Measurements from ENCODE around the gene KRT78. TPM values are rescaled to one million over a fixed set of nuclear protein-coding genes. Genes with fewer than 3 reads are reported as not detected.

KRT78 gene
- total RNA-seq, 2 experiments from 2014 or later: not detected

- ATAC-seq (ENCODE audit: poor library complexity): no peak
- CTCF ChIA-PET: no interaction called here
These were observed 10.8 kb downstream of the KRT78 start for GRCh38 chr12:52837781-52838608.

GRCh38 chr12:52837413-52837741 is 11.4 kb downstream of the KRT78 start:
- no peaks in the 10 kb centered on the region for H3K36me3 ChIP-seq (ENCODE audit: insufficient read depth, low read length)
- H3K9me3 ChIP-seq (ENCODE audit: control insufficient read depth in 1 of 2, insufficient read depth in 1 of 2, low read length in 2 of 2): no peaks in the 10 kb centered on the region
- H3K4me3 ChIP-seq (ENCODE audit: low read length): no peak overlapping the region
- Mint-ChIP-seq H3K4me1 (ENCODE audit: low read depth) (peaks cover 22% of the 10 kb centered on the region), H3K9me3 (no peaks in the 10 kb centered on the region), H3K27me3 (peaks cover 9% of the 10 kb centered on the region), H3K4me3 (no peak overlapping the region), H3K36me3 (ENCODE audit: low read depth) (no peaks in the 10 kb centered on the region), H3K27ac (peak overlapping the region; percentile 55)
- no peak overlapping the region for H3K27ac ChIP-seq (ENCODE audit: low read depth in 1 of 2, low read length in 2 of 2)
- CTCF ChIA-PET: no interaction called here
- POLR2A ChIA-PET: no interaction called here
- H3K4me1 ChIP-seq (ENCODE audit: insufficient read depth, low read length): peaks cover 8% of the 10 kb centered on the region
- no peak for ATAC-seq (ENCODE audit: poor library complexity)
- no peak for DNase-seq
- H3K27me3 ChIP-seq (ENCODE audit: control insufficient read depth in 1 of 2, insufficient read depth in 2 of 2, low read length in 2 of 2): no peaks in the 10 kb centered on the region
- intact Hi-C loops (cut with DNase I, micrococcal nuclease): no loop called here
- TF ChIP-seq CTCF (IDR thresholded peaks at IDR 0.05): no peak

More at GRCh38 chr12:52837781-52838608, 10.8 kb downstream of the KRT78 start:
- H3K4me1 ChIP-seq (ENCODE audit: insufficient read depth, low read length): peaks cover 8% of the 10 kb centered on the region
- no peaks in the 10 kb centered on the region for H3K27me3 ChIP-seq (ENCODE audit: control insufficient read depth in 1 of 2, insufficient read depth in 2 of 2, low read length in 2 of 2)
- no peak overlapping the region for H3K4me3 Mint-ChIP-seq
- H3K4me1 Mint-ChIP-seq (ENCODE audit: low read depth): peaks cover 23% of the 10 kb centered on the region
- intact Hi-C loops (cut with DNase I, micrococcal nuclease): no loop called here
- TF ChIP-seq CTCF (IDR thresholded peaks at IDR 0.05): no peak
- H3K36me3 Mint-ChIP-seq (ENCODE audit: low read depth): no peaks in the 10 kb centered on the region
- DNase-seq: no peak
- no peak overlapping the region for H3K27ac ChIP-seq (ENCODE audit: low read depth in 1 of 2, low read length in 2 of 2)
- H3K9me3 Mint-ChIP-seq: no peaks in the 10 kb centered on the region
- no peak overlapping the region for H3K27ac Mint-ChIP-seq
- H3K4me3 ChIP-seq (ENCODE audit: low read length): no peak overlapping the region
- POLR2A ChIA-PET: no interaction called here
- peaks cover 9% of the 10 kb centered on the region for H3K27me3 Mint-ChIP-seq
- no peaks in the 10 kb centered on the region for H3K36me3 ChIP-seq (ENCODE audit: insufficient read depth, low read length)
- no peaks in the 10 kb centered on the region for H3K9me3 ChIP-seq (ENCODE audit: control insufficient read depth in 1 of 2, insufficient read depth in 1 of 2, low read length in 2 of 2)

- ATAC-seq (ENCODE audit: poor library complexity) (no peak), DNase-seq (no peak)
- ChIA-PET CTCF (no interaction called here), POLR2A (no interaction called here)
- H3K9me3 Mint-ChIP-seq: no peaks in the 10 kb centered on the region
- peak overlapping the region; percentile 55 for H3K27ac Mint-ChIP-seq
- no peaks in the 10 kb centered on the region for H3K9me3 ChIP-seq (ENCODE audit: control insufficient read depth in 1 of 2, insufficient read depth in 1 of 2, low read length in 2 of 2)
- H3K36me3 ChIP-seq (ENCODE audit: insufficient read depth, low read length): no peaks in the 10 kb centered on the region
- H3K27me3 ChIP-seq (ENCODE audit: control insufficient read depth in 1 of 2, insufficient read depth in 2 of 2, low read length in 2 of 2): no peaks in the 10 kb centered on the region
- no peak overlapping the region for H3K4me3 Mint-ChIP-seq
- H3K4me1 ChIP-seq (ENCODE audit: insufficient read depth, low read length): peaks cover 8% of the 10 kb centered on the region
- intact Hi-C loops (cut with DNase I, micrococcal nuclease): no loop called here
- no peak for TF ChIP-seq CTCF (IDR thresholded peaks at IDR 0.05)
- H3K36me3 Mint-ChIP-seq (ENCODE audit: low read depth): no peaks in the 10 kb centered on the region
- no peak overlapping the region for H3K27ac ChIP-seq (ENCODE audit: low read depth in 1 of 2, low read length in 2 of 2)
- peaks cover 9% of the 10 kb centered on the region for H3K27me3 Mint-ChIP-seq
- H3K4me3 ChIP-seq (ENCODE audit: low read length): no peak overlapping the region
- peaks cover 18% of the 10 kb centered on the region for H3K4me1 Mint-ChIP-seq (ENCODE audit: low read depth)
These were observed 12.0 kb downstream of the KRT78 start for GRCh38 chr12:52836491-52837412.

Measured in CD4-positive, alpha-beta T cell (primary cell).